Fibroblast of skin of scalp (primary cell): Measurements from ENCODE around the gene SQSTM1.

ENCODE experiments used
- DNase-seq: peaks from one replicate; pipeline ENCODE4 v3.0.0-alpha.2; 2013

SQSTM1 gene

GRCh38 chr5:179806250-179807048 lies 14.3 kb upstream of the SQSTM1 start, which contains the start of gene MGAT4B:
Gene MGAT4B (minus strand): TSS chr5:179806866. CDS start chr5:179806583, 283 bp downstream.
- DNase-seq = peak; percentile 79

- no peak for DNase-seq
These were observed 8.4 kb upstream of the SQSTM1 start for GRCh38 chr5:179812135-179812825.

- no peak for DNase-seq
These were observed 7.6 kb upstream of the SQSTM1 start for GRCh38 chr5:179812997-179813607.

GRCh38 chr5:179814090-179814489 lies 6.6 kb upstream of the SQSTM1 start:
- no peak for DNase-seq

- no peak for DNase-seq
These were observed 5.0 kb upstream of the SQSTM1 start for GRCh38 chr5:179815491-179816249.

GRCh38 chr5:179816401-179816795 lies 4.3 kb upstream of the SQSTM1 start:
- DNase-seq = no peak

GRCh38 chr5:179816796-179817469 lies 3.8 kb upstream of the SQSTM1 start:
- DNase-seq = no peak

GRCh38 chr5:179817470-179817840 lies 3.2 kb upstream of the SQSTM1 start:
- DNase-seq = no peak

- no peak for DNase-seq
These were observed 2.6 kb upstream of the SQSTM1 start for GRCh38 chr5:179817890-179818745.

- peak; percentile 85 for DNase-seq
These were observed 1.9 kb upstream of the SQSTM1 start for GRCh38 chr5:179818746-179819295.

GRCh38 chr5:179819296-179820126 lies 1.2 kb upstream of the SQSTM1 start:
- DNase-seq = peak; percentile 47

GRCh38 chr5:179820127-179820482 lies 600 bp upstream of the SQSTM1 start:
- no peak for DNase-seq

GRCh38 chr5:179821298-179822058 lies 773 bp downstream of the SQSTM1 start:
- peak; percentile 96 for DNase-seq

GRCh38 chr5:179822059-179822432 lies 1.3 kb downstream of the SQSTM1 start:
- DNase-seq = no peak

- no peak for DNase-seq
These were observed 1.8 kb downstream of the SQSTM1 start for GRCh38 chr5:179822444-179822990.

- DNase-seq = no peak
These were observed 3.4 kb downstream of the SQSTM1 start for GRCh38 chr5:179823937-179824744.

GRCh38 chr5:179824745-179825112 lies 4.0 kb downstream of the SQSTM1 start:
- no peak for DNase-seq

GRCh38 chr5:179825655-179826182 lies 5.0 kb downstream of the SQSTM1 start:
- no peak for DNase-seq
